Astrocyte (in vitro differentiated cells and primary cell): ENCODE data around the gene PPP1R9A. TPM values are rescaled to one million over a fixed set of nuclear protein-coding genes. Genes with fewer than 3 reads are reported as not detected.

Experiments used
- DNase-seq: peaks from one replicate; pipeline ENCODE4 v3.0.0-alpha.2; 2010; ENCODE audit warnings: low read depth
- FAIRE-seq: peaks from 2 replicates; lab custom pipeline; 2011; peaks lifted over from hg19 to GRCh38; lab: Jason Lieb, UNC
- H2AFZ ChIP-seq: 2 replicates; pipeline ENCODE4 v1.6.0; 2012; ENCODE audit warnings: low read depth, low read length, inconsistent platforms
- H3K27ac ChIP-seq: 2 replicates; pipeline ENCODE4 v1.5.1; 2011; ENCODE audit warnings: low read depth, low read length, inconsistent platforms
- H3K27me3 ChIP-seq: 2 replicates; pipeline ENCODE4 v1.6.0; 2011; ENCODE audit warnings: low read length, inconsistent platforms; ENCODE audit not compliant: insufficient read depth
- H3K36me3 ChIP-seq: 2 replicates; pipeline ENCODE4 v1.5.1; 2011; ENCODE audit warnings: low read length, inconsistent platforms; ENCODE audit not compliant: insufficient read depth
- H3K4me1 ChIP-seq: 2 replicates; pipeline ENCODE4 v1.5.1; 2011; ENCODE audit warnings: low read length, inconsistent platforms; ENCODE audit not compliant: insufficient read depth
- H3K4me2 ChIP-seq: 2 replicates; pipeline ENCODE4 v1.6.0; 2012; ENCODE audit warnings: low read length, inconsistent platforms
- H3K4me3 ChIP-seq: 2 replicates; pipeline ENCODE4 v1.5.1; 2011; ENCODE audit warnings: low read depth, mild to moderate bottlenecking, low read length, inconsistent platforms; ENCODE audit not compliant: insufficient read depth
- H3K79me2 ChIP-seq: 2 replicates; pipeline ENCODE4 v1.6.0; 2012; ENCODE audit warnings: mild to moderate bottlenecking, low read length, inconsistent platforms; ENCODE audit not compliant: insufficient read depth
- H3K9ac ChIP-seq: 2 replicates; pipeline ENCODE4 v1.6.0; 2012; ENCODE audit warnings: mild to moderate bottlenecking, low read length, inconsistent platforms
- H3K9me3 ChIP-seq: 2 replicates; pipeline ENCODE4 v1.5.1; 2012; ENCODE audit warnings: low read depth, mild to moderate bottlenecking, low read length, inconsistent platforms; ENCODE audit not compliant: insufficient read depth
- H4K20me1 ChIP-seq: 2 replicates; pipeline ENCODE4 v1.6.0; 2012; ENCODE audit warnings: low read length, inconsistent platforms; ENCODE audit not compliant: insufficient read depth
- H3K27ac Mint-ChIP-seq: one replicate; pipeline ENCODE4 v1.8.0; 2021; ENCODE audit warnings: mild to moderate bottlenecking, mixed read lengths; ENCODE audit not compliant: unreplicated experiment
- H3K27me3 Mint-ChIP-seq: one replicate; pipeline ENCODE4 v1.8.0; 2021; ENCODE audit warnings: low read depth, mixed read lengths; ENCODE audit not compliant: unreplicated experiment
- H3K36me3 Mint-ChIP-seq: one replicate; pipeline ENCODE4 v1.8.0; 2021; ENCODE audit warnings: low read depth, mixed read lengths; ENCODE audit not compliant: unreplicated experiment
- H3K4me1 Mint-ChIP-seq: one replicate; pipeline ENCODE4 v1.8.0; 2021; ENCODE audit warnings: low read depth, mixed read lengths; ENCODE audit not compliant: unreplicated experiment
- H3K4me3 Mint-ChIP-seq: one replicate; pipeline ENCODE4 v1.8.0; 2021; ENCODE audit warnings: mild to moderate bottlenecking, moderate library complexity, mixed read lengths; ENCODE audit not compliant: unreplicated experiment
- H3K9me3 Mint-ChIP-seq: one replicate; pipeline ENCODE4 v1.8.0; 2021; ENCODE audit warnings: mild to moderate bottlenecking, mixed read lengths; ENCODE audit not compliant: unreplicated experiment
- EZH2 ChIP-seq: IDR thresholded peaks from 2 replicates; pipeline ENCODE4 v1.6.1; 2012; ENCODE audit warnings: mild to moderate bottlenecking, low read length, inconsistent platforms; ENCODE audit not compliant: insufficient read depth
- total RNA-seq: library from RNA; stranded (reverse); gene quantifications from 2 replicates; pipeline ENCODE4 v1.2.1, GENCODE V29; 2021
- TF ChIP-seq, protein P1 (sequence below): IDR thresholded peaks from 2 replicates; pipeline ENCODE4 v1.5.1; 2011; ENCODE audit warnings: low read depth, mild to moderate bottlenecking, inconsistent platforms, low read length, moderate library complexity; ENCODE audit not compliant: insufficient read depth

PPP1R9A gene
- total RNA-seq, 1 donor from 2014 or later: 7.5 TPM

DNA sequence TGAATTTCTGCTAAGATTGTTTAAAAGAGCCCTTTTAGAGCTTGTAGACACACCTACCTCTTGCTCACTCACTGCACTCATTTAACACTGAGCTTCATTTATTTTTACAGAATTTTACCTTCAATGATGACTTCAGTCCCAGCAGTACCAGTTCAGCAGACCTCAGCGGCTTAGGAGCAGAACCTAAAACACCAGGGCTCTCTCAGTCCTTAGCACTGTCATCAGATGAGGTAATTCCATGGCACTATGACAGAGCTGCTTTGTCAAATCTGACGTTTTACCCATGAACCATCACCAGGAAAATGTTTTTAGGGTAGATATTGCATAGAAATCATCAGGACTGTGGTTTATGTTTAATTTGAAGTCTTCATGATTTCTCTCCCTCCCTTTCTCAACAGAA is 378.7 kb downstream of the PPP1R9A start:
- no peak for FAIRE-seq
- H3K9ac ChIP-seq: no peak overlapping the region
- H2AFZ ChIP-seq: no peak overlapping the region
- H3K9me3 ChIP-seq: no peaks in the 10 kb centered on the region
- H3K79me2 ChIP-seq: no peaks in the 10 kb centered on the region
- no peaks in the 10 kb centered on the region for H4K20me1 ChIP-seq
- TF ChIP-seq, protein P1, sequence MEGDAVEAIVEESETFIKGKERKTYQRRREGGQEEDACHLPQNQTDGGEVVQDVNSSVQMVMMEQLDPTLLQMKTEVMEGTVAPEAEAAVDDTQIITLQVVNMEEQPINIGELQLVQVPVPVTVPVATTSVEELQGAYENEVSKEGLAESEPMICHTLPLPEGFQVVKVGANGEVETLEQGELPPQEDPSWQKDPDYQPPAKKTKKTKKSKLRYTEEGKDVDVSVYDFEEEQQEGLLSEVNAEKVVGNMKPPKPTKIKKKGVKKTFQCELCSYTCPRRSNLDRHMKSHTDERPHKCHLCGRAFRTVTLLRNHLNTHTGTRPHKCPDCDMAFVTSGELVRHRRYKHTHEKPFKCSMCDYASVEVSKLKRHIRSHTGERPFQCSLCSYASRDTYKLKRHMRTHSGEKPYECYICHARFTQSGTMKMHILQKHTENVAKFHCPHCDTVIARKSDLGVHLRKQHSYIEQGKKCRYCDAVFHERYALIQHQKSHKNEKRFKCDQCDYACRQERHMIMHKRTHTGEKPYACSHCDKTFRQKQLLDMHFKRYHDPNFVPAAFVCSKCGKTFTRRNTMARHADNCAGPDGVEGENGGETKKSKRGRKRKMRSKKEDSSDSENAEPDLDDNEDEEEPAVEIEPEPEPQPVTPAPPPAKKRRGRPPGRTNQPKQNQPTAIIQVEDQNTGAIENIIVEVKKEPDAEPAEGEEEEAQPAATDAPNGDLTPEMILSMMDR: no peak
- TF ChIP-seq EZH2: no peak
- Mint-ChIP-seq H3K9me3 (no peaks in the 10 kb centered on the region), H3K4me1 (no peaks in the 10 kb centered on the region), H3K27me3 (no peaks in the 10 kb centered on the region), H3K36me3 (no peaks in the 10 kb centered on the region), H3K27ac (no peak overlapping the region), H3K4me3 (no peak overlapping the region)
- no peaks in the 10 kb centered on the region for H3K27me3 ChIP-seq
- H3K36me3 ChIP-seq: no peaks in the 10 kb centered on the region
- H3K4me3 ChIP-seq: no peak overlapping the region
- H3K4me2 ChIP-seq: no peak overlapping the region
- DNase-seq: no peak
- no peaks in the 10 kb centered on the region for H3K4me1 ChIP-seq
- no peak overlapping the region for H3K27ac ChIP-seq

DNA sequence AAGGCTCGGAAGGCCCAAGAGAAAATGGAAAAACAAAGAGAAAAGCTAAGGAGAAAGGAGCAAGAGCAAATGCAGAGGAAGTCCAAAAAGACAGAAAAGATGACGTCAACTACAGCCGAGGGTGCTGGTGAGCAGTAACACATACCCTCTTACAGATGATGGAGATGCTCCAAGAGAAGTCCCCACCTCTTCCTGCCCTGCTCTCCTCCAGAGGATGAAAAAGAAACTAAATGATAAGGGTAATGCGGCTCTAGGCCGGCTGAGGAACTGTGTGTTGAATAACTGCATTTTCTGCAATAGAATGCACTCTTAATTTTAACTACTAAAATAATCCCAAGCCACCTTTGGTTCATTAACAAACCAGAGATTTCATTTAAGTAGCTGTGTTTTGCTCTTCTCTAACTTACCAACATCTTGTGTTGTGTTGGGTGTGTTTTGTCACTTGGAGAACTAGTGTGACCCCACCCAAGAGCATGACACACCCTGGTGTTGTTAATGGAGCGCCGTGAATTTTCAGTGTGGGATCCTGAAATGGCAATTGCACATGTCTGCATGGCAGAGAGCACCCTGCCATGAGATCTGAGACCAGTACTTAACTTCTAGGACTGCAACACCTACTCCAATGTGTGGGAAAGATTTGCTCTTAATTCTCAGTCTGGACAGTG is 382.9 kb downstream of the PPP1R9A start:
- no peak for DNase-seq
- Histone ChIP-seq H3K36me3 (no peaks in the 10 kb centered on the region), H2AFZ (no peak overlapping the region), H3K27ac (no peak overlapping the region), H3K4me3 (no peak overlapping the region), H3K4me2 (no peak overlapping the region), H3K9ac (no peak overlapping the region), H3K27me3 (no peaks in the 10 kb centered on the region), H3K9me3 (no peaks in the 10 kb centered on the region), H3K4me1 (no peaks in the 10 kb centered on the region), H4K20me1 (no peaks in the 10 kb centered on the region), H3K79me2 (no peaks in the 10 kb centered on the region)
- Mint-ChIP-seq H3K36me3 (no peaks in the 10 kb centered on the region), H3K4me1 (no peaks in the 10 kb centered on the region), H3K9me3 (no peaks in the 10 kb centered on the region), H3K27me3 (no peaks in the 10 kb centered on the region), H3K27ac (no peak overlapping the region), H3K4me3 (no peak overlapping the region)
- TF ChIP-seq EZH2: no peak
- TF ChIP-seq, protein P1: no peak
- FAIRE-seq: no peak

DNA sequence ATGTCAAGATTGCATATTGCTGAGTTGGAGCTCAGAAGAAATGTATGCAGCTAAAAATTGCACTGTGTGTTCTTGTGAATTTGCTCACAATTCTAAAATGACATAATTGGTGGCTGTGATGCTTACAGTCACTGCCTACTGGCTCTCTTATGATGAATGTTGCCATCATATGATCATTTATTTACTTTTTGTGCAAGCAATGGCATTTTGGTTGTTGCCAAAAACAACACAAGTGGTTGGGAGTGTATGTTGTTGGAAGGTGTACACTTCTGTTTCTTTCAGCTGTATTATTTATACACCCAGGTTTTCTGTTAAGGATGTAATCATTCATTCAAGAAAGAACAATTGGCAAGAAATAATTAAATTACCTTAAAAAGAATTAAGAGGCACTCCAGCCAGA is 388.0 kb downstream of the PPP1R9A start:
- no peak overlapping the region for H3K4me3 Mint-ChIP-seq
- no peaks in the 10 kb centered on the region for H4K20me1 ChIP-seq
- H3K36me3 Mint-ChIP-seq: no peaks in the 10 kb centered on the region

More for the DNA sequence above, 388.0 kb downstream of the PPP1R9A start:
- no peak for DNase-seq
- no peak for FAIRE-seq
- no peak overlapping the region for H3K4me3 ChIP-seq
- H3K27ac ChIP-seq: no peak overlapping the region
- TF ChIP-seq, protein P1: no peak
- TF ChIP-seq EZH2: no peak
- H3K9ac ChIP-seq: no peak overlapping the region
- H3K27me3 ChIP-seq: no peaks in the 10 kb centered on the region
- no peaks in the 10 kb centered on the region for H3K36me3 ChIP-seq
- Mint-ChIP-seq H3K27ac (no peak overlapping the region), H3K27me3 (no peaks in the 10 kb centered on the region), H3K9me3 (no peaks in the 10 kb centered on the region), H3K4me1 (no peaks in the 10 kb centered on the region)
- no peak overlapping the region for H2AFZ ChIP-seq
- H3K79me2 ChIP-seq: no peaks in the 10 kb centered on the region
- no peaks in the 10 kb centered on the region for H3K9me3 ChIP-seq
- no peaks in the 10 kb centered on the region for H3K4me1 ChIP-seq
- no peak overlapping the region for H3K4me2 ChIP-seq
